ENCODE results near the gene NTN1.
"Not testable (repeated sequence)": the region's sequence is repeated elsewhere in the genome, so short reads cannot be mapped to it uniquely, and the experiment has no call there.

Gene NTN1

GRCh38 chr17:9021158-9021991 lies at the start of gene NTN1:
Gene NTN1 (plus strand): TSS chr17:9021510. CDS start chr17:9022374, 864 bp downstream.
- DNase-seq (ENCODE audit: low spot score), result peak; percentile 14

DNA sequence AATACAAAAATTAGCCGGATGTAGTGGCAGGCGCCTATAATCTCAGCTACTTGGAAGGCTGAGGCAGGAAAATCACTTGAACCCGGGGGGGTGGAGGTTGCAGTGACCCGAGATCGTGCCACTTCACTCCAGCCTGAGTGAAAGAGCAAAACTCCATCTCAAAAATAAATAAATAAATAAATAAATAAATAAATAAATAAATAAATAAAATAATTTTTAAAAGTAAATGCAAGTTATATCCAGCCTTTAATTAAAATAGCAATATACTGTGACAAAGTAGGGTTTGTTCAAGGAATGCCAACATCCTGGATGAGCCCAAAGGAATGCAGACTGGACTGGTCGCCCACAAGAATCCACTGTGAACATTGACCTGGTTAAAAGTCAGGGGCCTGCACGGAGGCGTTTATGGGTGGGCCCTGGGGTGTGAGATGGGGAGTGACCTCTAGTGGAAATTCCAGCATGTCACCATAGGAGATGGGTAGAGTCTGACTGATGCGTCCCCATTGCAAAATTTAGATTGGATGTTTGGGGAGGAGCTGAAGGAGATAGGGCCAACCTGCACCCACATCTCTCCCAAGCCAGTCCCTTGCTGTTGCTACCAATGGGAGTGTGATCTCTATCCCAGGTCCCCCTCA lies 46.1 kb upstream of the NTN1 start:
- DNase-seq (ENCODE audit: low spot score), result no peak

DNA sequence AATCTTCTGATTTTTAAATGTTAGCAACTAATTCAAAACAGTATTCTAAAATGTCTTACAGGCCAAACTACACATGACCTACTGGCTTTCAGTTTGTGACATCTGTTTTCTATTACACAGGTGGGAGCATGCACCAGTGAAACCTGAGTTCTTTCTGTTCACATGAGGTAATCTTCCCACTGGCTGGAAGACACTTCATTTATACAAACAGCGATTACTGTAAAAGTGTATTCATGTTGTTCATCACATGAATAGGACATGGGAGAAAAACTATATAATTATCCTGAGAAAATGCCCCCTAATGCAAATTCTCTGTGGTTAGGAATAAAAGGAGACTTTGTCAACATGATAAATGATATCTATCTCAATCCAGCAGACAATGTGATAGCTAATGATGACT lies 44.7 kb upstream of the NTN1 start:
- no peak for DNase-seq (ENCODE audit: low spot score)

- no peak for DNase-seq (ENCODE audit: low spot score)
Observed at GRCh38 chr17:8979715-8980114, 41.6 kb upstream of the NTN1 start.

DNA sequence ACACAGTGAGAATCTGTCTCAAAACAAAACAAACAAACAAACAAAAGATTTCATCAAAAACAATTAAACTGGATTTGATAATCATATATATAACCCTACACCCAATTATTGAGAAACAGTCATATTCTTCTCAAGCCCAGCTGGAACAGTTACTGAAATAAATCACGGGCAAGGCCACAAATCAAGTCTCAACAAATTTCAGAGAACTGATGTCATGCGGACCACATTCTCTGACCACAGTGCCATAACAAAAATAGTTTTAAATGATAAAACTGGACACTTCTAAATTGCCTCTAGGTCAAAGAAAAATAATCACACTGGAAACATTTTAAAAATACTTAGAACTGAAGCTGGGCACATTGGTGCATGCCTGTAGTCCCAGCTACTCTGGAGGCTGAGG lies 39.9 kb upstream of the NTN1 start:
- no peak for DNase-seq (ENCODE audit: low spot score)

DNA sequence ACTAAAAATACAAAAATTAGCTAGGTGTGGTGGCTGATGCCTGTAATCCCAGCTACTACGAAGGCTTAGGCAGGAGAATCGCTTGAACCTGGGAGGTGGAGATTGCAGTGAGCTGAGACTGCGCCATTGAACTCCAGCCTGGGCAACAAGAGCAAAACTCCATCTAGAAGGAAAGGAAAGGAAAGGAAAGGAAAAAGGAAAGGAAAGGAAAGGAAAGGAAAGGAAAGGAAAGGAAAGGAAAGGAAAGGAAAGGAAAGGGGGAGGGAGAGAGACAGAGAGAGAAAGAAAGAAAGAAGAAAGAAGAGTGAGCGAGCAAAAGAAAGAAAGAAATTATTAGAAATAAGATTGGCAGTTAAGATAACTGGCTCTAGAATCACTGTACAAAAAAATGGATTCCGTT lies 37.1 kb upstream of the NTN1 start:
- DNase-seq (ENCODE audit: low spot score), result not testable (repeated sequence)

GRCh38 chr17:8985054-8985701 lies 36.1 kb upstream of the NTN1 start:
- DNase-seq (ENCODE audit: low spot score), result no peak

GRCh38 chr17:8986295-8986694 lies 35.0 kb upstream of the NTN1 start:
- no peak for DNase-seq (ENCODE audit: low spot score)

DNA sequence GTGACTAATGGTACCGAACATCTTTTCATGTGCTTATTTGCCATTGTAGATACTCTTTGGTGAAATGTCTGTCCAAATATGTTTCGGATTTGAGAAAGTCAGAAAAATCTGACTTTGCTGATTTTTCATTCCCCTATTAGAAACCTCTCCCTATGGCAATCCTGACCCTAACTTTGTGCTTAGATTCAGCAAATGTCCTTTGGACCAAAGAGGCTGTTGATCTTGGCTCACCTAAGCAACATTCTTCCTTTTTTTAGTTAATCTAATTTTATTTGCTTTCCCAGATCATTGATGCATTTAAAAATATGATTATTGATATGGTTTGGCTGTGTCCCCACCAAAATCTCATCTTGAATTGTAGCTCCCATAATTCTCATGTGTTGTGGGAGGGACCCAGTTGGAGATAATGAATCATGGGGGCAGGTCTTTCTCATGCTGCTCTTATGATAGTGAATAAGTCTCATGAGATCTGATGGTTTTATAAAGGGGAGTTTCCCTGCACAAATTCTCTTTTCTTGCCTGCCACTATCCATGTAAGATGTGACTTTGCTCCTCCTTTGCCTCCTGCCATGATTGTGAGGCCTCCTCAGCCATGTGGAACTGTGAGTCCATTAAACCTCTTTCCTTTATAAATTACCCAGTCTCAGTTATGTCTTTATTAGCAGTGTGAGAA lies 32.9 kb upstream of the NTN1 start:
- not testable (repeated sequence) for DNase-seq (ENCODE audit: low spot score)

DNA sequence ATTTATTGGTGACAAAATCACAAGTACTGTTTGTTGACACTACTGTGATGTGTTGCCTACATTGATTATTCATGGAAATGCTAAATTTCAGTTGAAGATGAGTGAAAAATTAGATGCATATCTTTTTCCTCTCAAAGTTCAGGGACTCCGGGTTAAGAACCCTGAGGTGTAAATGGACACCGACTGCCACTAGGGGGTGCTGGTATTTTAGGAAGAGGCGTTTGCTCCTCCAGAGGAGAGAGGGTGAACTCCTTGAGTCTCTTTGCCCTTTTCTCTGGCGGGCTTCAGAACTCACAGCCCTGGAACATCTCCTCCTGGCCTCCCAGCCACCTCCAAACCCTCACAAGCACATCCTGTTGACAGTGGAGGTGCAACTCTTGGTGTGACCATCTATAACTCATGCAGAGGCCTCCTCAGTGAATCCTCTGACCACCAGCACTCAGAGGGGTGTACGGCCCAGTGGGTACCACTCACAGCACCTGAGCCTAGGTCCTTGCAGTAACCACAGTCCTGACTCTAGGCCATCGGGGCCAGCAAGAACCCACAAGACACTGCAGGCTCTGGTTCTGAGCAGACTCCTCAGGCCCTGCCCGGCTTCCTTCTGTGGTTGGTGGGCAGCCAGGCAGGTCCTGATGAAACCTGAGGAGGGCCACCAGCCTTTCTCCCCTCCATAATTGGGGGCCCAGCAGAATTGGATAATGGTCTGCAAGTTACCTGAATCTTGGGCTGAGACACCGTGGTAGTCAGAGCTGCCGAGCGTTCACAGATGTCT lies 29.6 kb upstream of the NTN1 start:
- DNase-seq (ENCODE audit: low spot score), result peak; percentile 73

DNA sequence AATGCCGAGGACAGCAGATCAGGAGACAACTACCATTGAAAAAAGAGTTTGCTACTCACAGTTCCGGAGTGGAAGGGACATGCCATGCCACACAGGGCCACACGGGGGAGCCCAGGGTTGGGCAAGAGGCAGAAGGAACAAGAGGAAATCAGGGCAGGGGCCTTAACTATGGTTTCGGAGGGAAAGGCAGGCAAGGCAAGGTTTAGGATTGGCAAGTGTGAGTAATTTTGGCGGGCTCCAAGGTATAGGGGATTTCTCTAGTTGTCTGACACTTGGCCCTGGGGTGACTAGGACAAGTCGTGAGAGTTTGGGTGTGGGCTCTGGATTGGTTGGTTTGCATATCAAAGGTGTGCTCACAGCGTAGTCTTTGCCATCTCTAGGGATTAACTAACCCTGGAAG lies 27.0 kb upstream of the NTN1 start:
- DNase-seq (ENCODE audit: low spot score), result peak; percentile 49

DNA sequence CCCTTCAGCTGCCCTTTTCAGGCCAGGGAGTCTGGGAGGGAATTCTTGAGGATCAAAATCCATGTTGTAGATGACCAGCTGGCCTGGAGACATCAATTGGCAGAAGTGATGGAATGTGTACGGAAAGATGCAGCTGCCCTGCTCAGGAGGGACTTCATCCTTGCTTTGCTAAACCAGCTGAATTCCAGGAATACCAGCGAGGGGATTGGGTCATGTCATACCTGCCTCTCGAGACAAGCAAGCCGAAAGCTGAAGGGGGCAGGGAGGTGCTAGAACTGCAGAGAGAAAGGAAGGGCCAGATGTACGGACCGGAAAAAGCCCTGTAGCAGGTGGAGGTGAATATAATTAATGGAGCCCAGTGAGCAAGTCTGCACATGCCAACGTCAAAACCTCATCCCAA lies 25.6 kb upstream of the NTN1 start:
- no peak for DNase-seq (ENCODE audit: low spot score)

DNA sequence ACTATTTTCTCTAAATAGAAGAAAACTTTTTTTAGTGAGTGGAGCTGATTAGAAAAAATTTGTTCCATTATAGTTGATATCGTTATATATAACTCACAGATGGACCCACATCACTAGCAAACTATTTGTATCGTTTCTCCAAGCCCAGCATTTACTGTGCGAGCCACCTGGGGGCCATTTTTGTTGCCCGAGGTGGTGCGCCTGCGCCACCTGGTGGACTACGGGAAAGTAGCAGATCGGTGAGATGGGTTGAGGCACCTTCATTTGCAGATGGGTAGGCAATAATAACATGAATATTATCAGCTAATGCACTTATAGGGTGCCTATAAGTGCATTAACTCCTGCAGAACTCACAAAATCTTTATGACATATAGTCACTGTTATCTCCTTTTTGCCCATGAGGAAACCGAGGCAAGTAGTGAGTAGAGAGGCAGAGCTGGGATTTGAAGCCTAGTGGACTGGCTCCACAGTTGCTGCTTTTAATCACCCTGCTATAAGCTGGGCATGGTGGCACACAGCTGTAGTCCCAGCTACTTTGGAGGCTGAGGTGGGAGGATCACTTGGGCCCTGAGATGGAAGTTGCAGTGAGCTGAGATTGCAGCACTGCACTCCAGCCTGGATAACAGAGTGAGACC lies 23.2 kb upstream of the NTN1 start:
- DNase-seq (ENCODE audit: low spot score), result peak; percentile 84

DNA sequence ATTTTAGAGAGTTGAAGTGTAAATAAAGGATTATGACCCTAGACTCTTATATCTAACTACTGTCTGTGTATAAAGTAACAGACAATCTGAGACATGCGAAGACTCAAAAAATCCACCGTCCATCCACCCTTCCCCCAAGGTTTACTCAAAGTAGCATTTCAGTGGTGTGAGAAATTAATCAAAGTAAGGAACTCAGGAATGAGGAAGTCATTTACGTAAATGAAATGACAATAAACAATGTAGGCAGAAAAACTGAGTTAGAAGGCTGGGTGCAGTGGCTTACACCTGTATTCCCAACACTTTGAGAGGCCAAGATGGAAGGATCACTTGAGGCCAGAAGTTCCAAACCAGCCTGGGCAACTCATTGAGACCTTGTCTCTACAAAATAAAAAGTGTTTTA lies 19.8 kb upstream of the NTN1 start:
- no peak for DNase-seq (ENCODE audit: low spot score)

GRCh38 chr17:9002227-9002605 lies 19.1 kb upstream of the NTN1 start:
- no peak for DNase-seq (ENCODE audit: low spot score)

DNA sequence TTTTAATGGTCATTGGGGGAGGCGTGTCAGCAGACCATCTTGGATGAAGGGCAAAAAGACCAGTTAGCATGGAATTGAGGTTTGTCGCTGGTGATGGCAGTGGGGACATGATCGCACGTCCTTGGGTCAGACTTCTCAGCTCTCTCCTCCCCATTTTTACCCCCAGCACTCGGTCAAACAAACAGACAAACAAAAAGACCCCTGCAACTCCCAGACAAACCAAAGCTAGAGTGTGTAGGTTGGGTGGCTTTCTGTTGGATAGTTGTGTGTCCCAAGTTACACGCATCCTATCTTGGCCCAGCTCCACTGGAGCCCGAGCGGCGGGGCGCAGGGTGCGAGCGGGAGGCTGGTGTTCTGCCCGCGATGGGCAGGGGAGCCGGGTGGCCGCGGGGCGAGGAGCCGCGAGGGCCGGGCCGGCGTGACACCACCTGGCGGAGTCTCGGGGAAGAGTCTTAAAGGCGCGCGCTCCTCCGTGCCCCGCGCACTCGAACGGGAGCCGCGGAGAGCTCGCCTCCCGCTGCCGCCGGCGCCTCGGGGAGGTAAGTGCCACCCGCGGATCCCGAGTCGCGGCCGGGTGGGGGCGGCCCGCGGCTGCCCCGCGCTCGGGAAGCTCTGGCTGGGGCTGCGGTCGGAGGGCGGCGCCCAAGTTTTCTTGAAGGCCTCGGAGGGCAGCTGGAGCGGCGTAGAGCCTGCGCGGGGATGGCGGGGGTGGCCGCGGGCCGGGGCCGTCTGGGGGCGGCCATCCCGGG lies 18.5 kb upstream of the NTN1 start:
- DNase-seq (ENCODE audit: low spot score), result no peak

DNA sequence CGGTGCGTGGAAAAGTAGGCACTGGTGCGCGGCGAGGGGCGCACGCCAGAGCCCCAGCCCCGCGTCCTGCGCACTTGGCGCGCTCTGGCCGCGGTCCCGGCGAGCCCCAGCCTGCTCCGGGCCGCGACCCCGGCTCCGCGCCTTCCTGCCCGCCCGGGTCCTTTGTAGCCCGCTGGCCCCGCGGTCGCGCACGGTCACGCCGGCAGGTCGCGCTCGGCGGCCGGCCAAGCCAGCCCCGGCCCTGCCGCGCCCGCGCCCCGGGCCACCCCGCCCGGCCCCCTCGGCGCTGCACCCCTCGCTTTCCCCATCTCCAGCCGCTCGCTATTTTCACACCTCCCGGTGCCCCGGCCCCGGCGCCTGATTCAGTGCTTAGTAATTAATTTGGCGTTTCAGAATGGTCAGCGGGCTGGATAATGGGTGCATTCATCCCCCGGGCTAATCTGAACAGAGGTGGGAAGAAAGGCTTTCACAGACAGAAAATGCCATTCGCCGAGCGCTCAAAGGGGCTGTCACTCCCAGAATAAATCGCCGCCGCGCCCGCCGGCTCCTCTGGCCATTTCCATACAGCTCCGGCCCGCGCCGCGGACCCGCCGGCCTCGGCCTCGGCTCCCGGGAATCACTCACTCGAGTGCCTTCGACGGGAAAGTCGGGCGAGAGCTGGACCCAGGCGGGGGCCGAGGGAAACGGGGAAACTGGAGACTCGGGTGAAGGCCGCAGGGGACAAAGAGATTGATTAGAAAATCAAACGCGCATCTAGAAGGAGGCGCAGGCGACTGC lies 17.8 kb upstream of the NTN1 start:
- no peak for DNase-seq (ENCODE audit: low spot score)

GRCh38 chr17:9004132-9004960 lies 17.0 kb upstream of the NTN1 start:
- no peak for DNase-seq (ENCODE audit: low spot score)

DNA sequence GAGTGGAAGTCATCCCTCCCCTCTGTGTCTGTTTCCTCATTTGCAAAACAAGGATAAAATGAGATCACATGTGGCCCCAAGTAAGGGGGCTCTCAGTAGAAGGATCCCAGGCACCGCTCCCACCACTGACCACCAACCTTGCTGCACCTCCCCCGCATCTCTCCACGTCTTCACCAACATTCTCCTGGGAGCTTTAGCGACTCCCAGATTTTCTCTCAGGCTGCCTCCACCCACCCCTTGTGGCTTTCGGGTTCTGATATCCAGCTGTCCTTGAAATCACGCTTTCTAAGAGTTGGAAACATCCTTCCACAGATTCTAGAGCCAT lies 16.4 kb upstream of the NTN1 start:
- no peak for DNase-seq (ENCODE audit: low spot score)

Measured in CD4-positive, alpha-beta T cell treated with Interleukin-15 for 4 hours (primary cell).